GM23338 (cell line): Measurements from ENCODE around the gene KIAA0753.

Experiments
- CREB1 ChIP-seq: fragments of 250-450 bp; sonication (Bioruptor Pico); IDR thresholded peaks from 2 replicates; pipeline ENCODE4 v1.5.0; 2020; ENCODE audit warnings: low read depth, mild to moderate bottlenecking, moderate library complexity
- EZH2 ChIP-seq: fragments of 200-600 bp; sonication (generic); IDR thresholded peaks from one replicate; pipeline ENCODE4 v1.8.0; 2017; ENCODE audit warnings: antibody characterized with exemption, mild to moderate bottlenecking, low read depth; ENCODE audit not compliant: unreplicated experiment
- EZH2phosphoT487 ChIP-seq: fragments of 200-600 bp; sonication (generic); IDR thresholded peaks from one replicate; pipeline ENCODE4 v1.8.1; 2018; ENCODE audit warnings: antibody characterized with exemption; ENCODE audit not compliant: unreplicated experiment
- JUNB ChIP-seq: IDR thresholded peaks from one replicate; pipeline ENCODE4 v1.6.1; 2016; ENCODE audit warnings: antibody characterized with exemption; ENCODE audit not compliant: unreplicated experiment
- NANOG ChIP-seq: IDR thresholded peaks from 2 replicates; pipeline ENCODE4 v1.6.1; 2016; ENCODE audit warnings: antibody characterized with exemption, borderline replicate concordance
- POLR2AphosphoS5 ChIP-seq: IDR thresholded peaks from 2 replicates; pipeline ENCODE4 v1.6.1; 2016; ENCODE audit warnings: antibody characterized with exemption, low read depth
- REST ChIP-seq: IDR thresholded peaks from one replicate; pipeline ENCODE4 v1.6.1; 2018; ENCODE audit warnings: antibody characterized with exemption; ENCODE audit not compliant: unreplicated experiment
- ZNF114 ChIP-seq: fragments of 250-450 bp; sonication (Bioruptor Pico); IDR thresholded peaks from 2 replicates; pipeline ENCODE4 v1.5.0; 2020; ENCODE audit warnings: mild to moderate bottlenecking, moderate library complexity
- TF ChIP-seq, protein P1 (sequence below), 2 experiments: fragments of 200-600 bp in 1 of 2; sonication (generic) in 1 of 2; conservative IDR thresholded peaks; 2 replicates each; pipeline versions ENCODE4 v1.5.1 to v1.6.1; 2016 to 2017; ENCODE audit warnings: antibody characterized with exemption in 2 of 2, low read depth in 2 of 2, mild to moderate bottlenecking in 2 of 2, moderate library complexity in 1 of 2

DNA sequence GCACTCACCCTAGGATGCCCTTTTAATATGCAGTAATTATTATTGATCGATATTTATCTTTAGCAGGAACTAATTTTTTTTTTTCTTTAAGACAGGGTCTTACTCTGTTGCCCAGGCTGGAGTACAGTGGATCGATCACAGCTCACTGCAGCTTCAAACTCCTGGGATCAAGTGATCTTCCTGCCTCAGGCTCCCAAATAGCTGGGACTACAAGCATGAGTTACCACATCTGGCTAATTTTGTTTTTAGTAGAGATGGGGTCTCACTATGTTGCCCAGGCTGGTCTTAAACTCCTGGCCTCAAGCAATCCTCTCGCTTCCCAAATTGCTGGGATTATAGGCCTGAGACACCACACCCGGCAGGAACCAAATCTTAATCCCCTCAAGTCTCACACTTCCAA is 29.3 kb downstream of the KIAA0753 start:
- TF ChIP-seq, protein P1, sequence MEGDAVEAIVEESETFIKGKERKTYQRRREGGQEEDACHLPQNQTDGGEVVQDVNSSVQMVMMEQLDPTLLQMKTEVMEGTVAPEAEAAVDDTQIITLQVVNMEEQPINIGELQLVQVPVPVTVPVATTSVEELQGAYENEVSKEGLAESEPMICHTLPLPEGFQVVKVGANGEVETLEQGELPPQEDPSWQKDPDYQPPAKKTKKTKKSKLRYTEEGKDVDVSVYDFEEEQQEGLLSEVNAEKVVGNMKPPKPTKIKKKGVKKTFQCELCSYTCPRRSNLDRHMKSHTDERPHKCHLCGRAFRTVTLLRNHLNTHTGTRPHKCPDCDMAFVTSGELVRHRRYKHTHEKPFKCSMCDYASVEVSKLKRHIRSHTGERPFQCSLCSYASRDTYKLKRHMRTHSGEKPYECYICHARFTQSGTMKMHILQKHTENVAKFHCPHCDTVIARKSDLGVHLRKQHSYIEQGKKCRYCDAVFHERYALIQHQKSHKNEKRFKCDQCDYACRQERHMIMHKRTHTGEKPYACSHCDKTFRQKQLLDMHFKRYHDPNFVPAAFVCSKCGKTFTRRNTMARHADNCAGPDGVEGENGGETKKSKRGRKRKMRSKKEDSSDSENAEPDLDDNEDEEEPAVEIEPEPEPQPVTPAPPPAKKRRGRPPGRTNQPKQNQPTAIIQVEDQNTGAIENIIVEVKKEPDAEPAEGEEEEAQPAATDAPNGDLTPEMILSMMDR (conservative IDR thresholded peaks at IDR 0.05; ENCODE audit: low read depth in 2 of 2), result no peak
- no peak for TF ChIP-seq POLR2AphosphoS5
- TF ChIP-seq EZH2, result no peak
- TF ChIP-seq JUNB, result no peak
- no peak for TF ChIP-seq ZNF114
- TF ChIP-seq NANOG, result no peak
- TF ChIP-seq CREB1, result no peak
- TF ChIP-seq EZH2phosphoT487, result no peak
- no peak for TF ChIP-seq REST
